ENCODE measurements around the gene TRAIP.
A peak's percentile ranks its signal among the peaks of the same experiment; 100 is the strongest.
"Not testable (repeated sequence)": the region's sequence is repeated elsewhere in the genome, so short reads cannot be mapped to it uniquely, and the experiment has no call there.

TRAIP gene, protein sequence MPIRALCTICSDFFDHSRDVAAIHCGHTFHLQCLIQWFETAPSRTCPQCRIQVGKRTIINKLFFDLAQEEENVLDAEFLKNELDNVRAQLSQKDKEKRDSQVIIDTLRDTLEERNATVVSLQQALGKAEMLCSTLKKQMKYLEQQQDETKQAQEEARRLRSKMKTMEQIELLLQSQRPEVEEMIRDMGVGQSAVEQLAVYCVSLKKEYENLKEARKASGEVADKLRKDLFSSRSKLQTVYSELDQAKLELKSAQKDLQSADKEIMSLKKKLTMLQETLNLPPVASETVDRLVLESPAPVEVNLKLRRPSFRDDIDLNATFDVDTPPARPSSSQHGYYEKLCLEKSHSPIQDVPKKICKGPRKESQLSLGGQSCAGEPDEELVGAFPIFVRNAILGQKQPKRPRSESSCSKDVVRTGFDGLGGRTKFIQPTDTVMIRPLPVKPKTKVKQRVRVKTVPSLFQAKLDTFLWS

DNA sequence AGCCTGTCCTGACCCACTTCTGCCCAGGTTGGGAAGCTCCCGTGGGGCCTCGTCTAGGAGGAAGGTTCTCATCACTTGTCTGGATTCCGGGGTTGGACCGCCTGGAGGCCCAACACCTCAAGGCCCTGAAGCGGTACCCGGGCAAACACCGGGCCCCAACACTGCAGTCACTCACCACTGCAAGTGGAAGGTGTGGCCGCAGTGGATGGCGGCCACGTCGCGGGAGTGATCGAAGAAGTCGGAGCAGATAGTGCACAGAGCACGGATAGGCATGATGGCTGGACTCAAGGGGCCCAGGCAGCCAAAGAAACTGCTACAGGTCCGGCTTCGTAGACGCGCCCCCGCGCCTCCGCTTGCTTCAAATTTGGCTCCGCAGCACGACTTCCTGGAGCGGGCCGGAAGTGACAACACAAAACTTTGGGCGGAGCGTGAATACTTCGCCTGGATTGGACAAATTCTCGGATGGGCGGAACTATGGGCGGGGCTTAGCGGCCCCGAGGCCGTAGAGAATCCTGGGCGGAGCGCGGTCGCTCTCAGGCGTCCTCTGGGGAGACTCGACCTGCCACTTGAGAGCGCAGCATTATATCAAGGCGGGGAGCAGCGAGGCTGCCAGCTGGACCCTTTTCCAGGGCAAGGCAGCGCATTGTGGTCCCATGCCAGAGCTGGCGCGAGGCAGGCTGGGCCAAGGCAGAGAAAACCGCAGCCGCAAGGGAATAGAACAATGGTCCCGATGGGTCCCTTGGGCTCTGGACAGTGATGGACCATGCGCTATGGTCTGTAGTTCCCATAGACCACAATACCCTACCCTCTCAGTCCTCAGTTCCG, at the start of gene TRAIP:
Gene TRAIP, minus strand, starts transcription at position 384 of the 825 bp plus-strand sequence. Its CDS starts 111 bp downstream, at position 273.
- TF ChIP-seq, protein P1, sequence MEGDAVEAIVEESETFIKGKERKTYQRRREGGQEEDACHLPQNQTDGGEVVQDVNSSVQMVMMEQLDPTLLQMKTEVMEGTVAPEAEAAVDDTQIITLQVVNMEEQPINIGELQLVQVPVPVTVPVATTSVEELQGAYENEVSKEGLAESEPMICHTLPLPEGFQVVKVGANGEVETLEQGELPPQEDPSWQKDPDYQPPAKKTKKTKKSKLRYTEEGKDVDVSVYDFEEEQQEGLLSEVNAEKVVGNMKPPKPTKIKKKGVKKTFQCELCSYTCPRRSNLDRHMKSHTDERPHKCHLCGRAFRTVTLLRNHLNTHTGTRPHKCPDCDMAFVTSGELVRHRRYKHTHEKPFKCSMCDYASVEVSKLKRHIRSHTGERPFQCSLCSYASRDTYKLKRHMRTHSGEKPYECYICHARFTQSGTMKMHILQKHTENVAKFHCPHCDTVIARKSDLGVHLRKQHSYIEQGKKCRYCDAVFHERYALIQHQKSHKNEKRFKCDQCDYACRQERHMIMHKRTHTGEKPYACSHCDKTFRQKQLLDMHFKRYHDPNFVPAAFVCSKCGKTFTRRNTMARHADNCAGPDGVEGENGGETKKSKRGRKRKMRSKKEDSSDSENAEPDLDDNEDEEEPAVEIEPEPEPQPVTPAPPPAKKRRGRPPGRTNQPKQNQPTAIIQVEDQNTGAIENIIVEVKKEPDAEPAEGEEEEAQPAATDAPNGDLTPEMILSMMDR (IDR thresholded peaks at IDR 0.05): no peak
- Histone ChIP-seq H3K27ac (peak within 1 kb of the TSS; percentile 76 to 86), H3K4me3 (peak within 1 kb of the TSS; percentile 70)
- peak; percentile 93 for DNase-seq (ENCODE audit: low spot score)

DNA sequence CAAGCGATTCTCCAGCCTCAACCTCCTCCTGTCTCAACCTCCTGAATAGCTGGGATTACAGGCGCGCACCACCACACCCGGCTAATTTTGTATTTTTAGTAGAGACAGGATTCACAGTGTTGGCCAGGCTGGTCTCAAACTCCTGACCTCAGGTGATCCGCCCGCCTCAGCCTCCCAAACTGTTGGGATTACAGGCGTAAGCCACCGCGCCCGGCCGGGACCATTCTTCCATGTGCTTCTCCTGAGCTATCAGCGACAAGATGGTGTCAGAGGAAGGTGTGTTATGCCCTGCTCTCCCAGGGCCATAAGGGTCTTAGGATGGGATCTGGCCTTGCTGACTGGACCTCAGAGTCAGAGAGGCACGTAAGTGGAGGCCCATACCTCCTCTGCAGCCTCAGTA, 48.1 kb upstream of the TRAIP start:
- H3K27ac ChIP-seq; DNase-seq (ENCODE audit: low spot score); H3K4me3 ChIP-seq: not testable (repeated sequence)

DNA sequence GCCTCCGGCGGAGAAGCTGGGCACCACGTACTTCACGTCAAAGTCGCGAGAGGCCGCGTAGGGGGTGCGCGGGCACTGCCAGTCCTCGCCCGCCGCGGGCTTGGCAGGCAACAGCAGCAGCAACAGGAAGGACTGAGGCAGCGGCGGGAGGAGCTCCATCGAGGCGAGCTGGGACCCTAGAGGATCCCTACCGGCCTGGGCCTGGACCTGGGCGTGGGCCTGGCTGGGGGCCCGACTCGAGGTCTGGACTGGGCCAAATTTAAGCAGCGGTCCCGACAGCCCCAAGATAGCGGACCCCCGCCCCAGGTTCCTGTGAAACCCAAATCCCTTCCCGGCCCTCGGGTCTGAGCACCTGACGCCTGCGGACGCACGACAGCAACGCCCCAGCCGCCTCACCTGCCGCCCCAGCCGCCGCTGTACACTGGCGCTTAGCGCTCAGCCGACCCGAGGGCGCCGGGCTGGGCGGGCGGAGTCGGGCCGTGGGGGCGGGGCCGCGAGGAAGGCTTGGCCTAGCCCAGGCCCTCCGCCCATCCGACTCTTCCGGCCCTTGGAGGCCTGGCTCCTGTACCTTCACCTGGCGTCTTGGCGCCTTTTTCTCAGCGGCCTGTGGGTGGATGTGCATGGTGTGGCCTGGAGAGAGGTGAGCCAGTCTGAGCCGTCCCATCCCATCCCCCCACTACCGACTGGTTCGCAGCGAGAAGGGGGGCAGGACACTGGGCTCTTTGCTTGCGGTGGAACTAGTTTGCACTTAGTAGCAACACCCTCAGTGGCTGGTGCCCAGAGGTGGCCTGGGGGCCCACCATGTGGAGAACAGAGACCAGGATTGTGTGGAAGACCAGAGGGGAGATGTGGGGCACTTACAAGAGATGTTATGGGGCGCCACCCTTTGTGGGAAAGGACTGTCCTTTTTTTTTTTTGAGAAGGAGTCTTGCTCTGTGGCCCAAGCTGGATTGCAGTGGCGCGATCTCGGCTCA, 47.4 kb upstream of the TRAIP start, which contains the start of gene MST1R:
Gene MST1R, minus strand, starts transcription at position 423 of the 974 bp plus-strand sequence. Its CDS starts 264 bp downstream, at position 159.
- no peak for DNase-seq (ENCODE audit: low spot score)
- TF ChIP-seq, protein P1 (IDR thresholded peaks at IDR 0.05): no peak
- H3K27ac ChIP-seq: no peak within 1 kb of the TSS

DNA sequence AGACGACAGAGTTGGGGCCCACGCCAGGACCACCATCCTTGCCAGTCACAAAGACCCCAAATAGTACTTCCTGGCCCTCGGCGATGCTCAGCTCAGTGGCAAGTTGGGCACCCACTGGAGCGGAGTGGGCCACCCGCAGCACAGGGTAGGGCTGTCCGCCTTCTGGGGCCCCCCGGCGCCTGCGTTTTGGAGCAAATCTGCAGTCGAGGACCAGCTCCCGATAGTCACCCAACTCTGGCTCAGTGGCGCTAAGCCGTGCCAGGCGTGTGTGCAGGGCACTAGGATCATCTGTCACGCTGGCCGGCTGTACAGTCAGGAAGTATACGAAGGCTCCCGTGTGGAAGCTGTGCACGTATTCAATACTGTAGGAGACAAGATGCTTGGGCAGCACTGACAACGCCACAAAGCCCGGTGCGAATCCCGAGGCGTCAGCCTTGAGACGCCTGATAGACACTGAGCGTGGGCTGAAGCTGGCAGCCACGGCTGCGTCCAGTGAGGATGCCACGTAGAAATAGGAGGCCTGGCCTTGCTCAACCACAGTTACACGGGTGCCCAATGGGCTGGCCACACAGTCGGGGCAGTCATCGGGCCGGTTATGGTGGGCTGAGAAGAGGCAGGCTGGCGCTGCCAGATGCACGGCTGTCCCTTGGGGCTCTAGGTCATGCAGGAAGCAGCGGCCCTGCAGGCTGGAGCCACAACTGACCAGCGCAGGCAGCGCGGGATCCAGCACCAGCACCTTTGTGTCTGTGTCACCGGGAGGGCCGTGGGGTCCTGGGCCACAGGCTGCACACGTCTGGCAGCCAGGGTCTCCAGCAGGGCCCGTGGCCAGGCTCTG, 46.4 kb upstream of the TRAIP start:
- TF ChIP-seq, protein P1 (IDR thresholded peaks at IDR 0.05): no peak
- DNase-seq (ENCODE audit: low spot score): no peak
- Histone ChIP-seq H3K4me3 (peak overlapping the region; percentile 66), H3K27ac (no peak overlapping the region)

More for the DNA sequence above, 47.4 kb upstream of the TRAIP start, which contains the start of gene MST1R:
- peak within 1 kb of the TSS; percentile 66 for H3K4me3 ChIP-seq

DNA sequence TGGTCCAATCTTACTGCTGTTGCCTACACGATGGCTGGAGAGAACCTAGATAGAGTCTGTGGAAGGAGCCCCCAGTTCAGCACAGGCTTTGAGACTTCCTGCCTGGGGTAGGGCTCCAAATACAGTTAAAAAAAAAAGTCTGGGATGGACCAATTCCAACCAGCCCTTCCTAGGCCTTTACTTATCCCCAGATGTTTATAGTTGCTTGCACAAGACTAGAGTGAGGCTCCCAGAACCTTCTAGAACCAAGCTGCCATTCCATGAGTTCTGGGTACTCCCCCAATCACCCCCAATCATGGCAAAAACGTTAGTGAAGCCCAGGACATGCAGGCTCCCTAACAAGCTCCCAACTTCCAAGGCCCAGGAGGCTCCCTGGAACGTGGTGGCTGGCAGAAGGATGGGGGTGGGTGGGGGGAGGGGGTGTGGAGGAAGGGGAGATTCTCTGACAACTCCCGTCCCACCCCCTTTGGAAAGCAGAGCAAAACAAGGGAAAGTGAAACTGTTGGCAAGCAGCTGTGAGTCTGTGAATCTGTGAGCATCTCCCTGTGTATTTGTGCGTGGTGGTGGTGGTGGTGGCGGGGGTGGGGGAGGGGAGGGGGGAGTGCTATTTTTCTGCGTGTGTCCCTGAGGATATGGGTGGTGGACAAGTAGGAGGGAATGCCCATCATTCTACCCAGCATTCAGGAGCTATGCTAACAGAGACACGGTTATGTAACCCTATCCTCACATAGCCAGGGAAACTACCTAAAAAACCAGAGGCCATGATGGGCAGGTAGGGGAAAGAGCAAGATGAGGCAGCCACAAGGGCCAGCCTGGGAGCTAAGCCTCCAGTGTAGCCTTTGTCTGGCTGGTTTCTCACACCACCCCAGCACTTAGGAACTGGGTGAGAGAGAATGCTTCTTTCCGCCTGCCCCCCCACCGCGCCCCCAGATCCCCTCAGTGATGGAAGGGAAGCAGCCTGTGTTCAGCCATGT, 45.3 kb upstream of the TRAIP start:
- DNase-seq (ENCODE audit: low spot score): no peak
- TF ChIP-seq, protein P1 (IDR thresholded peaks at IDR 0.05): no peak
- H3K4me3 ChIP-seq: no peak overlapping the region

More for the DNA sequence above, 45.3 kb upstream of the TRAIP start:
- H3K27ac ChIP-seq: no peak overlapping the region
